Lower lobe of right lung (tissue), 2 donors: ENCODE data around the gene MARVELD1. TPM values are rescaled to one million over a fixed set of nuclear protein-coding genes. Genes with fewer than 3 reads are reported as not detected.

Source experiments
- ATAC-seq, 2 donors: fragments of 200-7000 bp; cut with Tn5 transposase; one replicate each; pipeline ENCODE4 v1.9.1; 2020 to 2022; ENCODE audit warnings: mild to moderate bottlenecking in 2 of 2, moderate library complexity in 2 of 2
- DNase-seq: peaks from one replicate; pipeline ENCODE4 v3.0.0-alpha.2; 2020
- H3K27ac ChIP-seq: fragments of 200-600 bp; one replicate; pipeline ENCODE4 v1.8.0; 2022
- H3K27me3 ChIP-seq: fragments of 200-600 bp; one replicate; pipeline ENCODE4 v1.8.0; 2022; ENCODE audit warnings: low read depth
- H3K36me3 ChIP-seq: fragments of 200-600 bp; one replicate; pipeline ENCODE4 v1.8.0; 2022; ENCODE audit warnings: mild to moderate bottlenecking
- H3K4me1 ChIP-seq: fragments of 200-600 bp; one replicate; pipeline ENCODE4 v1.8.0; 2022
- H3K4me3 ChIP-seq: fragments of 200-600 bp; one replicate; pipeline ENCODE4 v1.8.0; 2022; ENCODE audit warnings: mild to moderate bottlenecking
- H3K9me3 ChIP-seq: fragments of 200-600 bp; one replicate; pipeline ENCODE4 v1.8.0; 2022
- intact Hi-C: fragments of 100-400 bp; cut with DNase I; formaldehyde crosslinking; loops from one replicate; pipeline ENCODE4 v1.11.0; 2022
- total RNA-seq: library from RNA; stranded (reverse); fragmentation: NEBNext Ultra II Directional; extraction: Animal tissue kit (Norgen Biotek cat#: 25700); gene quantifications from one replicate; pipeline ENCODE4 v1.2.1, GENCODE V29; 2021
- TF ChIP-seq, protein P1 (sequence below): fragments of 200-600 bp; IDR thresholded peaks from one replicate; pipeline ENCODE4 v1.8.0; 2022; ENCODE audit warnings: antibody characterized with exemption, mild to moderate bottlenecking
- donor health status: DM: no; HTN: yes; CAD: no; lungs with severe emphysema.

The MARVELD1 gene
- total RNA-seq, 1 donor from 2014 or later, result 36.5 TPM

DNA sequence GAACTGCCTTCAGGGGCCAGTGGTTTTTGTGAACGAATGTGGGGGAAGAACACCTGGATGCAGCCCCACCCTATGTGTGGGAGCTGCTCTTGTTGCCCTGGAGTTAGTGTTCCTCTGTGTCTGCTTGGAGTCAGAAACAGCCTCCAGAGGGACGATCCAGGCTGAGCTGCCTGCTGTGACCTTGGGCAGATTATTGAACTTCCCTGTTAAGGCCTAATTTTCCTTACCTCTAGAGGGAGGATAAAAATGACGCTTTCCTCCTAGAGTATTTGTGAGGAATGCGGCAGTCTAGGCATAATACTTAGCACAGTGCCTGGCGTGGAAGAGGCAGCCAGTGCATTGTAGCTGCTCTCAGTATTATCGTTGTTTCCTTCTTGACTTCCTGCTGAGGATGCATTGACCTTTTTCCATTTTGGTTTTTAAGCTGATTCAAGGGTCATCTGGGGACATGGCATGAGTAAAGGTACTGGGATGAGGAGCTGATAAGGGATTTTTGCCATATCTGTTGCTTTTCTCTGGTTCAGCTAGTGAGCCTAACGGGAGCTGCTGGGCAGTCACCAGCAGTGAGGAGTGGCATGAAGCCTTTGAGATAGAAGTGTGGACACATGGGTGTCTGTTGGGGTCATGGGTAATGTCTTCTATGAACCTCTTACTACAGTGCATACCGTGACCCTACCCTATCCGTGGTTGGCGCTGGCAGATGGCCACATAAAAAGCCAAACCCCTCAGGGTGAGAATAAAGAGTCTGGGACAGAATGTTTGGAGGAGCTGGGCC lies 29.8 kb downstream of the MARVELD1 start:
- no peaks in the 10 kb centered on the region for H3K27me3 ChIP-seq
- H3K4me1 ChIP-seq, result peaks cover 4% of the 10 kb centered on the region
- intact Hi-C loops, result no loop called here
- TF ChIP-seq, protein P1, sequence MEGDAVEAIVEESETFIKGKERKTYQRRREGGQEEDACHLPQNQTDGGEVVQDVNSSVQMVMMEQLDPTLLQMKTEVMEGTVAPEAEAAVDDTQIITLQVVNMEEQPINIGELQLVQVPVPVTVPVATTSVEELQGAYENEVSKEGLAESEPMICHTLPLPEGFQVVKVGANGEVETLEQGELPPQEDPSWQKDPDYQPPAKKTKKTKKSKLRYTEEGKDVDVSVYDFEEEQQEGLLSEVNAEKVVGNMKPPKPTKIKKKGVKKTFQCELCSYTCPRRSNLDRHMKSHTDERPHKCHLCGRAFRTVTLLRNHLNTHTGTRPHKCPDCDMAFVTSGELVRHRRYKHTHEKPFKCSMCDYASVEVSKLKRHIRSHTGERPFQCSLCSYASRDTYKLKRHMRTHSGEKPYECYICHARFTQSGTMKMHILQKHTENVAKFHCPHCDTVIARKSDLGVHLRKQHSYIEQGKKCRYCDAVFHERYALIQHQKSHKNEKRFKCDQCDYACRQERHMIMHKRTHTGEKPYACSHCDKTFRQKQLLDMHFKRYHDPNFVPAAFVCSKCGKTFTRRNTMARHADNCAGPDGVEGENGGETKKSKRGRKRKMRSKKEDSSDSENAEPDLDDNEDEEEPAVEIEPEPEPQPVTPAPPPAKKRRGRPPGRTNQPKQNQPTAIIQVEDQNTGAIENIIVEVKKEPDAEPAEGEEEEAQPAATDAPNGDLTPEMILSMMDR, result no peak
- H3K27ac ChIP-seq, result no peak overlapping the region
- H3K9me3 ChIP-seq, result no peaks in the 10 kb centered on the region
- H3K4me3 ChIP-seq, result no peak overlapping the region
- peak in 1 of 2 donors; percentile 12 for ATAC-seq
- peaks cover 84% of the 10 kb centered on the region for H3K36me3 ChIP-seq
- DNase-seq, result no peak

DNA sequence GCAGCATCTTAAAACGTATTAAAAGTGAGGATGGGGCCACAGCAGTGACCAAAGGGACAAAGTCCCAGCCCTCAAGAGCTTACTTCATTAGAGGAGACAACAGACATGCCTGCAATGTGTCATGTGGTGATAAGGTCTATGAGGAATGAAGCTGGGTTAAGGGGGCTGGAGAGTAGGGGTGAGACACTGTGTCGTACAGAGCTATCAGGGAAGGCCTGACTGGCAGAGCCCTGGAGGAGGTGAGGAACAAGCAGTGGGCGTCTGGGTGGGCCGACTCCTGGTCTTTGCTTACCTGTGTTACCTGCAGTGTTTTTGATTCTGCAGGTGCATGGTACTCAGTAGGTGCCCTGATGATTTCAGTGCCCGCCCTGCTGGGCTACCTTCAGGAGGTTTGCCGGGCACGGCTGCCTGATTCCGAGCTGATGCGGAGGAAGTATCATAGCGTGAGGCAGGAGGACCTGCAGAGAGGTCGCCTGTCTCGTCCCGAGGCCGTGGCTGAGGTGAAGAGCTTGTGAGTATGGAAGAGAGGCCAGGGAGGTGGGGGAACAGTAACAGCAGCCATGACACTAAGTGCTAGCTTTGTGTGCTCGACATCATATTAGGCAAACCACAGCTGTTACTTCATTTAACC lies 31.0 kb downstream of the MARVELD1 start:
- no peak for DNase-seq
- Histone ChIP-seq H3K36me3 (peaks cover 96% of the 10 kb centered on the region), H3K27ac (no peak overlapping the region), H3K4me3 (no peak overlapping the region), H3K27me3 (no peaks in the 10 kb centered on the region), H3K4me1 (no peaks in the 10 kb centered on the region), H3K9me3 (no peaks in the 10 kb centered on the region)
- intact Hi-C loops, result no loop called here
- TF ChIP-seq, protein P1, result no peak
- ATAC-seq, result peak; percentile 11 to 19

GRCh38 chr10:97747573-97747972 lies 34.0 kb downstream of the MARVELD1 start:
- Histone ChIP-seq H3K4me1 (no peaks in the 10 kb centered on the region), H3K27me3 (no peaks in the 10 kb centered on the region), H3K9me3 (no peaks in the 10 kb centered on the region), H3K36me3 (peaks cover 100% of the 10 kb centered on the region), H3K27ac (no peak overlapping the region), H3K4me3 (no peak overlapping the region)
- no peak for ATAC-seq
- no peak for DNase-seq
- TF ChIP-seq, protein P1, result no peak
- intact Hi-C loops, result no loop called here

GRCh38 chr10:97748116-97748515 lies 34.6 kb downstream of the MARVELD1 start:
- Histone ChIP-seq H3K27ac (no peak overlapping the region), H3K9me3 (no peaks in the 10 kb centered on the region), H3K4me1 (no peaks in the 10 kb centered on the region), H3K27me3 (no peaks in the 10 kb centered on the region), H3K4me3 (no peak overlapping the region), H3K36me3 (peaks cover 100% of the 10 kb centered on the region)
- intact Hi-C loops, result no loop called here
- ATAC-seq, result no peak
- no peak for DNase-seq
- TF ChIP-seq, protein P1, result no peak

GRCh38 chr10:97752956-97753355 lies 39.4 kb downstream of the MARVELD1 start:
- DNase-seq (no peak), ATAC-seq (no peak)
- intact Hi-C loops, result no loop called here
- H3K36me3 ChIP-seq, result peaks cover 100% of the 10 kb centered on the region
- no peaks in the 10 kb centered on the region for H3K27me3 ChIP-seq
- H3K4me1 ChIP-seq, result no peaks in the 10 kb centered on the region
- TF ChIP-seq, protein P1, result no peak
- no peak overlapping the region for H3K27ac ChIP-seq
- no peak overlapping the region for H3K4me3 ChIP-seq
- no peaks in the 10 kb centered on the region for H3K9me3 ChIP-seq
